CD4-positive, CD25-positive, alpha-beta regulatory T cell (primary cell): ENCODE results near the gene IKZF5. TPM values are rescaled to one million over a fixed set of nuclear protein-coding genes. Genes with fewer than 3 reads are reported as not detected.

ENCODE experiments used
- ATAC-seq, 2 donors: fragments of 150-1000 bp; cut with Tn5 transposase; one replicate each; pipeline ENCODE4 v1.10.0; 2021; ENCODE audit warnings: low read depth in 2 of 2, moderate number of reproducible peaks in 2 of 2, moderate library complexity in 1 of 2
- DNase-seq, 3 donors: peaks; one replicate each; pipeline versions ENCODE4 v3.0.0 to v3.0.0-alpha.2; 2012 to 2022; ENCODE audit warnings: mixed read lengths in 1 of 3
- H3K27ac ChIP-seq: one replicate; pipeline ENCODE4 v1.7.0; 2013; ENCODE audit warnings: mild to moderate bottlenecking, low read length; ENCODE audit not compliant: insufficient read depth, poor library complexity, severe bottlenecking
- H3K27me3 ChIP-seq: one replicate; pipeline ENCODE4 v1.7.0; 2013; ENCODE audit warnings: low read length; ENCODE audit not compliant: control insufficient read depth, insufficient read depth
- H3K36me3 ChIP-seq: one replicate; pipeline ENCODE4 v1.7.0; 2013; ENCODE audit warnings: mild to moderate bottlenecking, low read length, moderate library complexity; ENCODE audit not compliant: control insufficient read depth, insufficient read depth
- H3K4me1 ChIP-seq: 2 replicates; pipeline ENCODE4 v1.7.0; 2013; ENCODE audit warnings: mild to moderate bottlenecking, low read length; ENCODE audit not compliant: insufficient read depth, control insufficient read depth, poor library complexity, severe bottlenecking
- H3K4me3 ChIP-seq: one replicate; pipeline ENCODE4 v1.7.0; 2013; ENCODE audit warnings: low read depth, mild to moderate bottlenecking, low read length, moderate library complexity
- H3K9me3 ChIP-seq, 2 experiments: 1 replicate in 1 of 2; 2 replicates in 1 of 2; pipeline ENCODE4 v1.7.0; 2013; ENCODE audit warnings: low read length in 2 of 2, mild to moderate bottlenecking in 1 of 2, moderate library complexity in 1 of 2; ENCODE audit not compliant: control insufficient read depth in 2 of 2
- H3K27ac Mint-ChIP-seq, 3 donors: one replicate each; pipeline ENCODE4 v1.8.0; 2020 to 2022; ENCODE audit warnings: mild to moderate bottlenecking in 3 of 3, mixed read lengths in 3 of 3, moderate library complexity in 2 of 3
- H3K27me3 Mint-ChIP-seq: one replicate; pipeline ENCODE4 v1.8.0; 2022; ENCODE audit warnings: mild to moderate bottlenecking, mixed read lengths
- H3K36me3 Mint-ChIP-seq: one replicate; pipeline ENCODE4 v1.8.0; 2020; ENCODE audit warnings: mixed read lengths
- H3K4me1 Mint-ChIP-seq, 4 donors: one replicate each; pipeline ENCODE4 v1.8.0; 2020 to 2022; ENCODE audit warnings: mixed read lengths in 4 of 4, mild to moderate bottlenecking in 1 of 4
- H3K4me3 Mint-ChIP-seq, 4 donors: one replicate each; pipeline ENCODE4 v1.8.0; 2020 to 2022; ENCODE audit warnings: mild to moderate bottlenecking in 4 of 4, mixed read lengths in 4 of 4, moderate library complexity in 3 of 4
- H3K9me3 Mint-ChIP-seq, 7 donors: one replicate each; pipeline ENCODE4 v1.8.0; 2020 to 2022; ENCODE audit warnings: mixed read lengths in 7 of 7, mild to moderate bottlenecking in 3 of 7, moderate library complexity in 2 of 7
- polyA plus RNA-seq, 4 donors: library from polyadenylated mRNA; unstranded; fragments of 300-500 nt; fragmentation: Illumina TruSeq; gene quantifications; one replicate each; pipeline ENCODE4 v1.2.3, GENCODE V29; 2021
- total RNA-seq: library from RNA; stranded (reverse); gene quantifications from one replicate; pipeline ENCODE4 v1.2.3, GENCODE V29; 2022

IKZF5 gene
- total and polyA plus RNA-seq, 5 donors from 2014 or later, result 15.4 to 50.2 (median 18.7) TPM

DNA sequence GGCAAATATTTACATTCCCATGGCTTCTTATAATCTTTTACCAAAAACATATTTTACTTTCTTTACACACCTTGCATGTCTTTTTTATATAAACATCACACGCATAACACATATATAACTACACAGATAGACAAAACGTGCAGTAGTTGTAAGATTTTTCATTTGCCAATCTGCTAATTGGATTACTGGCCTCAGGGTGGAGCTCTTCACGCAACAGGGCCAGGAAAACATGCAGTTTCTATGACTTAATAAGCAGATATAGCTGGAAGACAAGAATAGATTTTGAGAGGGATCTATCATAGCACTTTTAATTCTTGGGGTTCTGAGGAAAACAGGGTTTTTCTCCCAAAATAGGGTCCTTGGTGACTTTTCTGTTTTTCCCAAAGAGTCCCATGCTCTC is 12.9 kb upstream of the IKZF5 start:
- peak in 1 of 3 donors; percentile 28 for DNase-seq
- H3K27me3 ChIP-seq, result no peaks in the 10 kb centered on the region
- Mint-ChIP-seq H3K36me3 (peaks cover 4% of the 10 kb centered on the region), H3K27me3 (no peaks in the 10 kb centered on the region), H3K4me3 (no peak overlapping the region), H3K27ac (no peak overlapping the region), H3K9me3 (peaks cover 0 to under 1% (median 0%) of the 10 kb centered on the region in 7 donors), H3K4me1 (peaks cover 9 to 11% (median 9%) of the 10 kb centered on the region in 4 donors)
- H3K36me3 ChIP-seq, result no peaks in the 10 kb centered on the region
- no peaks in the 10 kb centered on the region for H3K4me1 ChIP-seq
- H3K9me3 ChIP-seq, result no peaks in the 10 kb centered on the region
- H3K27ac ChIP-seq, result no peak overlapping the region
- no peak overlapping the region for H3K4me3 ChIP-seq
- ATAC-seq, result no peak

DNA sequence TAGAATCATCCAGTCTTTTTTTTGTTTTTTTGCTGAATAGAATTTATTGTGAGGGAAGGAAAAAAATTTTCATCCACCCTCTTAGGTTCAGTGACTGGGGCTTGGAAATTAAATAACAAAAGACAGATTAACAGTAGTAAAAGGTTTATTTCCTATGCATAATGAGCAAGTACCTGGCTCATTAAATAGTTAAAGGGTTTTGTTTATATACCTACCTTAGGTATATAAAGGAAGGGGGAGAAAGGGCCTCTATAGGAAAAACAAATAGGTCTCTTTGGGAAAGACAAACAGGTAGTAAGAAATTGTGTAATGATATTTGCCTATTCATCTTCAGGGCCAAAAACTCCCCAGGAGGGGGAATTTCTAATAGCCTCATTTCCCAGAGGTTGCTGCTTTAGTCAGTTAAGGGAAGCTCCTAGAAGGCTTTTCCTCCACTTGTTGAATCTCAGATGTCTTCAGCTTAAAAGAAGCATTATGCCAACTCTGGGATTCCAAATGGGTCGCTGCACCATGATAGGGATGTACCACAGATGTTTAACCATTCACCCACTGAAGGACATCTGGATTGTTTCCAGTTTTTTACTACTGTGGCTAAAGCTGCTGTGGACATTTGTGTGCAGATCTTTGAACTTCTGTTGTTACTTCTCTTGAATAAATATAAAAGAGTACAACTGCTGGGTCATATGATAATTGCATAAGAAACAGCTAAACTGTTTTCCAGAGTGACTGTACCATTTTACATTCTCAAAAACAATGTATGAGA is 11.5 kb upstream of the IKZF5 start:
- H3K4me1 ChIP-seq, result no peaks in the 10 kb centered on the region
- DNase-seq (no peak), ATAC-seq (no peak)
- H3K27ac ChIP-seq, result no peak overlapping the region
- H3K27me3 ChIP-seq, result no peaks in the 10 kb centered on the region
- peaks cover 0 to 2% (median 0%) of the 10 kb centered on the region in 7 donors for H3K9me3 Mint-ChIP-seq
- peaks cover 8% of the 10 kb centered on the region for H3K36me3 Mint-ChIP-seq
- H3K27ac Mint-ChIP-seq, result no peak overlapping the region
- H3K4me3 ChIP-seq, result no peak overlapping the region
- H3K27me3 Mint-ChIP-seq, result no peaks in the 10 kb centered on the region
- H3K9me3 ChIP-seq, result no peaks in the 10 kb centered on the region
- no peaks in the 10 kb centered on the region for H3K36me3 ChIP-seq
- peak overlapping the region in 1 of 4 donors; percentile 84 for H3K4me3 Mint-ChIP-seq
- peaks cover 5 to 11% (median 9%) of the 10 kb centered on the region in 4 donors for H3K4me1 Mint-ChIP-seq

DNA sequence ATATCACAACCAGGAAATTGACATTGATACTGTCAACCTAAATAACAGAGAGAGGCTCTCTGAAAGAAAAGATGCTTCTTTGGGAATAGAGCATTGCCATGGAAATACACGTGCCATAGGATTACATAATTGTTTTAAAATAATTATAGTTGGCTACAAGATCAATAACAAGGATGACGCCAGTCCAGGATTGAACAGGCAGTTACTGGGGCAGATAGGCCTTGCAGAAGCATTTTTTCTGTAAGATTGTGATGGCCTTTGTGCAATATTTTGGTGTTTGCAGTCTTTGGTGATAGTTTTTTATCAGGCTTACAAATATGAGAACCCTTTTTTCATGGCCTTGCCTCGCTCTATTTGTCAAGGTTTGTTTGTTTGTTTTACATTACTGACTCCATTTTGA is 10.7 kb upstream of the IKZF5 start:
- ATAC-seq, result no peak
- DNase-seq, result no peak
- Mint-ChIP-seq H3K36me3 (peaks cover 7% of the 10 kb centered on the region), H3K9me3 (peaks cover 0 to 2% (median 0%) of the 10 kb centered on the region in 7 donors), H3K27ac (no peak overlapping the region), H3K4me3 (no peak overlapping the region), H3K4me1 (peaks cover 3 to 10% (median 6%) of the 10 kb centered on the region in 4 donors), H3K27me3 (no peaks in the 10 kb centered on the region)
- Histone ChIP-seq H3K4me3 (no peak overlapping the region), H3K36me3 (no peaks in the 10 kb centered on the region), H3K27ac (no peak overlapping the region), H3K4me1 (no peaks in the 10 kb centered on the region), H3K9me3 (no peaks in the 10 kb centered on the region), H3K27me3 (no peaks in the 10 kb centered on the region)

DNA sequence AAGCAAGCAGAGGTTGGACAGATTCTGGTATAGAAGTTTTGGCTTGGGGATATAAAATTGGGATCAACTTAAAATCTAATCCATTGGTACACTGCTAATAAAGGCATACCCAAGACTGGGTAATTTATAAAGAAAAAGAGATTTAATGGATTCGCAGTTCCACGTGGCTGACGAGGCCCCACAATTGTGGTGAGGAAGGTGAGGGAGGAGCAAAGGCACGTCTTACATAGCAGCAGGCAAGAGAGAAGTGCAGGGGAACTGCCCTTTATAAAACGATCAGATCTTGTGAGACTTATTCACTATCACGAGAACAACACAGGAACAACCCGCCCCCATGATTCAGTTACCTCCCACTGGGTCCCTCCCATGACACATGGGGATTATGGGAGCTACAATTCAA is 9.9 kb upstream of the IKZF5 start:
- no peaks in the 10 kb centered on the region for H3K4me1 ChIP-seq
- ATAC-seq (no peak), DNase-seq (no peak)
- H3K36me3 ChIP-seq, result no peaks in the 10 kb centered on the region
- no peak overlapping the region for H3K4me3 ChIP-seq
- peaks cover 0 to 2% (median 0%) of the 10 kb centered on the region in 7 donors for H3K9me3 Mint-ChIP-seq
- peaks cover 0 to 6% (median 5%) of the 10 kb centered on the region in 4 donors for H3K4me1 Mint-ChIP-seq
- H3K27ac Mint-ChIP-seq, result no peak overlapping the region
- H3K36me3 Mint-ChIP-seq, result peaks cover 8% of the 10 kb centered on the region
- H3K27me3 ChIP-seq, result no peaks in the 10 kb centered on the region
- no peak overlapping the region for H3K4me3 Mint-ChIP-seq
- no peaks in the 10 kb centered on the region for H3K27me3 Mint-ChIP-seq
- H3K9me3 ChIP-seq, result no peaks in the 10 kb centered on the region
- H3K27ac ChIP-seq, result no peak overlapping the region

DNA sequence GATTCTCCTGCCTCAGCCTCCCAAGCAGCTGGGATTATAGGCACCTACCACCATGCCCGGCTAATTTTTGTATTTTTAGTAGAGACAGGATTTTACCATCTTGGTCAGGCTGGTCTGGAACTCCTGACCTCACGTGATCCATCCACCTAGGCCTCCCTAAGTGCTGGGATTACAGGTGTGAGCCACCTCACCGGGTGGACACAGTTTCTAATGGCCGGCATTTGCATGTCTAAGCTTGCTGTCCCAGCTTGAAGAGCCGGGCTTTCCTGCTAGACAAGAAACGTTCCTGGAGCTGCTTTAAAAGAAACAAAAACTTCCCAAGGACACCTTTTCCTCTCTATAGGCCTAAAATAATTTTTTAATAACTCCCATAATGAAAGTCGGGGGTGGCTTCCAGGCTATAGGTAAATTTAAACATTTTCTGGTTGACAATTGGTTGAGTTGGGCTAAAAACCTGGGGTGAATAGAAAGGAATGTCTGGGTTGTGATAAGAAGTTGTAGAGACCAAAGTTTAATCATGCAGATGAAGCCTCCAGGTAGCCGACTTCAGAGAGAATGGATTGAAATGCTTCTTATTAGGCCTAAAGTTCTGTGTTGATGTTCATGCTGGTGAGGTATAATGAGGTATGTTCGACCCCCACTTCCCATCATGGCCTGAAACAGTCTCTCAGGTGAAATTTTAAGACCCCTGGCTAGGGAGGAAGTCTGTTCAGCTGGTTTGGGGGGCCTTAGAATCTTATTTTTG is 9.0 kb upstream of the IKZF5 start:
- Histone ChIP-seq H3K9me3 (no peaks in the 10 kb centered on the region), H3K4me3 (no peak overlapping the region), H3K27ac (no peak overlapping the region), H3K4me1 (no peaks in the 10 kb centered on the region), H3K36me3 (peaks cover 3% of the 10 kb centered on the region), H3K27me3 (no peaks in the 10 kb centered on the region)
- H3K9me3 Mint-ChIP-seq, result peaks cover 0 to 2% (median 0%) of the 10 kb centered on the region in 7 donors
- no peaks in the 10 kb centered on the region for H3K27me3 Mint-ChIP-seq
- H3K4me3 Mint-ChIP-seq, result no peak overlapping the region
- DNase-seq, result no peak
- peaks cover 8% of the 10 kb centered on the region for H3K36me3 Mint-ChIP-seq
- H3K27ac Mint-ChIP-seq, result peak overlapping the region in 1 of 3 donors; percentile 5
- no peak for ATAC-seq
- H3K4me1 Mint-ChIP-seq, result peaks cover 0 to 6% (median 4%) of the 10 kb centered on the region in 4 donors

DNA sequence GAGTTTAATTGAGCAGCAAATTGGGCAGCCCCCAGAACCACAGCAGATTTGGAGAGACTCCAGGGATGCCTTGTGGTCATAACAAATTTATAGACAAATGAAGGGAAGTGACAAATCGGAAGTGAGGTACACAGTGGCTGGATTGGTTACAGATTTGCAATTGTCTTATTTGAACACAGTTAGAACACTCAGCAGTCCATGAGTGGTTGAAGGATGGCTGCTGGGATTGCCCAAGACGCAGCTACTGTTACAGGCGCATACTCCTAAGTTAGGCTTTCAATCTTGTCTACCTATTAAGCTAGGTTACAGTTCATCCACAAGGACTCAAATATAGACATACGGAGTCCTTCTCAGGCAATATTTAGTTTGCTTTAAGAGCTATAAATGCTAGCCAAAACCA is 7.6 kb upstream of the IKZF5 start:
- Mint-ChIP-seq H3K4me1 (peaks cover 0 to 13% (median 7%) of the 10 kb centered on the region in 4 donors), H3K9me3 (peaks cover 0 to 2% (median 0%) of the 10 kb centered on the region in 7 donors), H3K27me3 (no peaks in the 10 kb centered on the region), H3K4me3 (no peak overlapping the region), H3K36me3 (peaks cover 15% of the 10 kb centered on the region), H3K27ac (no peak overlapping the region)
- H3K27me3 ChIP-seq, result no peaks in the 10 kb centered on the region
- H3K4me1 ChIP-seq, result no peaks in the 10 kb centered on the region
- H3K27ac ChIP-seq, result no peak overlapping the region
- no peak for ATAC-seq
- no peak overlapping the region for H3K4me3 ChIP-seq
- DNase-seq, result no peak
- no peaks in the 10 kb centered on the region for H3K9me3 ChIP-seq
- peaks cover 3% of the 10 kb centered on the region for H3K36me3 ChIP-seq

DNA sequence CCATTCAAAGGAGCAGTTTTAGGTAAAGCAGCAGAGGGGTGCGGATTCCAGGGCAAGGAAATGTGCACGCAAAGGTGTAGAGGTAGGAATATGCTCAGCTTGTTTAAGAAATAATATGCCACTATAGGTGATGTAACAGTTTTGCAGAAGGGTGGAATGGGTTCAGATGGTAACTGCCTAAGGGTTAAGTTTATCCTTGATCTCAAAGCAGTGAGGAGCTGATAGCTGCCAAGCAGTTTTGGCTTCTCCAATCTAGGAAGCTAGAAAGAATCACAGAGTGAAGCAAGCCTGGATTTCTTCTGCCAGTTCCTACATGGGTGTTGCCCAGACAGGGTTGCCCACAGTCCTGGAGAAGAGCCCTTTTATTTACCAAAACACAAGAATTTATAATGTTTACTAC is 6.2 kb upstream of the IKZF5 start:
- no peak for DNase-seq
- ATAC-seq, result no peak
- no peaks in the 10 kb centered on the region for H3K27me3 ChIP-seq
- Mint-ChIP-seq H3K9me3 (peaks cover 0 to 2% (median 0%) of the 10 kb centered on the region in 7 donors), H3K36me3 (peaks cover 15% of the 10 kb centered on the region), H3K4me3 (no peak overlapping the region), H3K27me3 (no peaks in the 10 kb centered on the region), H3K4me1 (peaks cover 13 to 27% (median 17%) of the 10 kb centered on the region in 4 donors), H3K27ac (no peak overlapping the region)
- peaks cover 10% of the 10 kb centered on the region for H3K4me1 ChIP-seq
- no peak overlapping the region for H3K4me3 ChIP-seq
- H3K36me3 ChIP-seq, result peaks cover 3% of the 10 kb centered on the region
- no peaks in the 10 kb centered on the region for H3K9me3 ChIP-seq
- no peak overlapping the region for H3K27ac ChIP-seq
